Measurements from ENCODE around the gene PRPH.
A peak's percentile ranks its signal among the peaks of the same experiment; 100 is the strongest.

PRPH gene

DNA sequence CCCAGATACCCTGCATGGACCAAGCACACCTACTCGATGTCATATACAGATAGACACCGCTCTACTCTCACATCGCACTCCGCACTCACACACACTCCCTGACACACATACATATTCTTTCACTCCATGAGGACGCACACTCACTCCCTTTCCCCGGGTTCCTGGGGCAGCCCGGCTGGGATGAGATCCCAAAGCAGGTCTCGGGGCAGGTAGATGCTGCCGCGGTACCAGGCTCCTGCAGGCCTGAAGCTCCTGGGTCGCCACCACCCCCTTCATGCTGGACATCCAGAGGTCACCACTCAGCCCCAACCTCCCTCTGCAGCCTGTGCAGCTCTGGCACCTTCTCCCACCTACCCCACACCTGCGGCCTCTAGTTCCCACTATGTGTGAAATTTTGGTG is 39.7 kb downstream of the PRPH start:
- DNase-seq: no peak

DNA sequence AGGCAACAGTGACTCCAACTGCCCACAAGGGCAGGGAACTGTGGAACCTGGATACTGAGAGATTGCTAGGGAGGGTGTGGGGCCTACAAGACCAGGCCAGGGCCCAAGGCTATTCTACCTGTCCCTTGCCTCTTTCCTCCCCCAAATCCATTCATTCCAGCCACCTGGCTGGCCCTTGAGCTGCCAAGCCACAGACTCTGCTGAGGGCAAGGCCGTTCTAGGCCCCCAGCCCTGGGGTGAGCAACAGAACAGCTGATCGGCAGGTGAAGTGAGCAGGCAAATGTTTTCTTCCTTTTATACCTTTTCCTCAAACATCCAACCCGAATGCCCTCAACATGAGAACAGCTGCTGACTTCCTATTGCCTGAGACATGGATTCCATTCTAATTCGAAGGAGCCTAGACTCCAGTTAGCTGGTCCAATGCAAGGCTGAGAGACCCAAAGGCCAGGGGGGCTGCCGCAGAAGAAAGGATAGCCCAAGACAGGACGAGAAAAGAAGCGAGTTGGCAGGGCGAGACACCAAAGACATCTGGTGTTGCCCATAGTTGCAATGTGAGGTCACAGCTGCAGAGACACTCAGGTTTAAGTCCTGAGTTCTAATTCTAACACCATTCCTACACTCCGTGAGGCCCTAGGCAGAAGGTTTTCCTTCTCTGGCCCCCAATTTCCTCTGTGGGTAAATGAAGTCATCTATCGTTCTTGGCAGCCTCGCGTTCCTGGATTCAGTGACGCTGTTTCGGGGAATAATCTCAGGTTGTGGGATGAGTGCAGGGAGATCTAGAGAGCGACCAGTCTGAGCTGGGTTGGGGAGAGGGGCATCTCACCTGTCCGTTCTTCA is 40.4 kb downstream of the PRPH start:
- no peak for DNase-seq

GRCh38 chr12:49335955-49336644 is 41.2 kb downstream of the PRPH start:
- no peak for DNase-seq

DNA sequence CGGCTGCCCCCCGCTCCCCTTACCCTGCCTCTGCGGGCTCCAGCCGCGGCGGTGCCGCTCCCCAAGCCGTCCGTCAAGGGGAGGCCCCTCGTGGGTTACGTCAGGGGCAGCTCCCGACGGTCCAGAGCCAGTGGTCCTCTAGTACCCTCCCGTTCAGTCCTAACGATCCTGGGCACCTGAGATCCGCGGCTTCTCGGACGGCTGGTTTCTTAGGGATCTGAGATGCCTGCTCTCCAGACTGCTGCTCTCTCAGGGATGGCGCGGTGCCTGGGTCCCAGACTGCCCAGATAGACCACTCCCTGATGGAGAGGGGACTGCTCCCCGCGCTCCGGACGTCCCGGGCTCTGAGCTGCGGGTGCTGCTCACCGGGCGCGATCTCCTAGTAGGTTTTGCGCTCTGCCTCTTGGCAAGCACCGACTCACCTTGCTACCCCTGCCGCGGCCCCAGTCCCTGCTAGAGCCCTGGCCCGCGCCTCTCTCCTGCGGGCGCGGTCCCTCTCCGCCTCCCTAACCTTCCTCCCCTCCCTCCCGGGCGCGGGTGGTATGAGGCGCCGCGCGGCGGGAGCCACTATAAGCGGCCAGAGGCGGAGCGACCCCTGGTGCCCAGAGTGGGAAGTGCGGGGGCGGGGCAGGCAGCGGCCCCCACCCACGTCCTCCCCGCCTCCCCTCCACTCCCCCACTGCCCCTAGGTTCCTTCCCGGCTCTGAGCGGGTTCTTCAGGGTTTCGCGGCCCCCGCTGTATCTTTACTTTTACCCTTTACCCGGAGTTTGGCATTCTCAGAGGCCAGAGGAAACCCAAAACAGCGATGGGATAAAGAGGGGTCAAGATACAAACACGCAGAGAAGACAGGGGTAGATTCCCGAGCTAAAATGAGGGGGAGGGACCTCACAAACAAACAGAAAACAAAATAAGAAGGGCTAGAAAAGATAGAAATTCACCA is 42.0 kb downstream of the PRPH start, which contains the start of gene C1QL4:
Gene C1QL4, minus strand, starts transcription at position 544 of the 940 bp plus-strand sequence. CDS start 711 bp downstream, outside the sequence.
- DNase-seq: peak; percentile 83

GRCh38 chr12:49338830-49339463 is 44.0 kb downstream of the PRPH start:
- no peak for DNase-seq

DNA sequence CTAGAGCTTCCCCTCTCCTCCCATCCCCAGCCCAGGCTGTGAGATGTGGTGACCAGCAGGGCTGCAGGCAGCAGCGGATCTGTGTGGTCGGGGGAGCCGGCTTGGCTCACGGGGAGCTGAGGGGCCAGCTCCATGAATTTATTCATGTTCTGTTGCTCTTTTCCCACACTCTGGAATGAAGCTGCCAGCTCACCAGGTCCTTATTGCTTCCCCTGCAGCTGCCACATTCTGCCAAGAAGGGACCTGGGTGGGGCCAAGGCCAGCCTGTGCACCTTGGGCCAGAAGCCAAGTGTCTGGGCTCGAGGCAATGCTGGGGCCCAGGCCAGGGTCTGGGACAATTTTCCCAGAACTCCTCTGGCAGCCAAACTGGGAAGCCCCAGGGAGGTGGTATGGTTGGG is 44.5 kb downstream of the PRPH start:
- DNase-seq: no peak

GRCh38 chr12:49340095-49340870 is 45.3 kb downstream of the PRPH start:
- no peak for DNase-seq

DNA sequence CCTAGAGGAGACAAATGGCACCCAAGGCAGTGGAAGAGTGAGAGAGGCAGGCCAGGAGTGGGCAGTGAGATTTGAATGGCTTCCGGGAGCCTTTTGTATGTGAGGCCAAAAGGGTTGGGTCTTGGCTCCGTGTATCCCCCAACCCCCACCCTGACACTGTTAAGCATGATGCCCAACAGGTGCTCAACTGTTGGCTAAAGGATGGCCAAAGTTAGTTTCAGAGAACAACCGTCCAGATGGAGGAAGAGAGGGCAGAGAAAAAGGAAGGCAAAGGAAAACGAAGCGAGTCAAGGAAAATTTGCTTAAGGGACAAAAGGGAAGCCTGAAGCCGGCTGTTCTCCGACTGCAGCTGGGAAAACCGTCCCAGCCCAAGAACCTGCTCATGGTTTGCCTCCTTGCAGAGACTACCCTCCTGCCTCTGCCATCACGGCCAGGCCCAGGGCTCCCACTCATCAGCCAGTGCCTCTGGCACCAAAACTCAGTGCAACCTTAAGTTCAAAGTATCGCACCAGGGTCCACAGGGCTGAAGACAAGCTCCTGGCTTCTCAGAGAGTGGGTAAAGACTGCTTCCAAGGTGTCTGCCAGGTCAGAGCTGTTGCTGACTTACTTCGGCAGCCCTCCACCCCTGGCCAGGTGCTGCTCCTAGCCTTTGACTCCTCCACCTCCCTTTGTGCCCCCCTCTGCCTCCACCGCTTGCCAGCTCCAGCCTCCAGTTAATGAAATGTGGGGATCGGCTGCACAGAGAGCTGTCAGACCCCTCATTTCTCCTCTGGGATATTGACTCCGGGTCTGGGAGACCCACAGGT is 46.2 kb downstream of the PRPH start:
- DNase-seq: no peak

- DNase-seq: no peak
Observed at GRCh38 chr12:49341777-49342065, 46.8 kb downstream of the PRPH start.

- DNase-seq: peak; percentile 80
Observed at GRCh38 chr12:49342066-49342913, 47.3 kb downstream of the PRPH start.

DNA sequence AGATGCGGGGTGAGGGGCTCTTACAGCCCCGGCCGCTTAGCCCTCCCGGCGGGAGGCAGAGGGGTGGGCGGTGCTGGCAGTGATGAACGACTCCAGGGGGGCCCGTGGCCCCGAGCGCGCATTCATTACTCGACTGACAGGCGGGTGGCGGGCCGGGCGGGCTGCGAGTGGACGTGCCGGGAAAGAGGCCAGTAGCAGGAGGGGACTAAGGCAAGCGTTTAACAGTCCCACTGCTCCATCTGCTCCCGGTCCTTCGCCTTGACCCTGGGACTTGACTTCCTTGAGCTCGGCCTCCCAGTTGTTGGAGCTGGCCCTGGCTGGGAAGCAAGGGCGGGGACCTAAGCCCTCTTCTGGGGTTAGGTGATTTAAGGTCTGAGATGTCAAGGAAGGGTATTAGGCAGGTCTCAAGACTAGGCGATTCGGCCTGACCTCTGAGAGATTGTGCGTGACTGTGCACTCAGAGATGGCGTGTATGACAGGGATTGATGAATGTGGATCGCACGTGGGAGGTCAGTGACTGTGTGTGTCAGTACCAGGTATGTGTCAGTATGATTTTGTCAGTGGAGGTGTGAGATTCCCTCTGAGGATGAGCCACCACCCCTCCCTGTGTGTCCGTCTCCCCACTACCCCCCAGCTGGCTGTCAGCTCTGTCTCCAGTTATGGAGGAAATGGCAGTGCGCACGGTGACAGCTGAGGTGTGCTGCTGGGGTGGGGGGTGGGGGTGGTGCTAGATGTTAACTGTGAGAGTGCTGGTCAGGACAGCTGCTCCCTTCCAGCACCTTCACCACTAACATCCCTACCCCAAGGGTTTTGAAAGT is 48.2 kb downstream of the PRPH start:
- DNase-seq: no peak

- DNase-seq: no peak
Observed at GRCh38 chr12:49344486-49345050, 49.6 kb downstream of the PRPH start.

DNA sequence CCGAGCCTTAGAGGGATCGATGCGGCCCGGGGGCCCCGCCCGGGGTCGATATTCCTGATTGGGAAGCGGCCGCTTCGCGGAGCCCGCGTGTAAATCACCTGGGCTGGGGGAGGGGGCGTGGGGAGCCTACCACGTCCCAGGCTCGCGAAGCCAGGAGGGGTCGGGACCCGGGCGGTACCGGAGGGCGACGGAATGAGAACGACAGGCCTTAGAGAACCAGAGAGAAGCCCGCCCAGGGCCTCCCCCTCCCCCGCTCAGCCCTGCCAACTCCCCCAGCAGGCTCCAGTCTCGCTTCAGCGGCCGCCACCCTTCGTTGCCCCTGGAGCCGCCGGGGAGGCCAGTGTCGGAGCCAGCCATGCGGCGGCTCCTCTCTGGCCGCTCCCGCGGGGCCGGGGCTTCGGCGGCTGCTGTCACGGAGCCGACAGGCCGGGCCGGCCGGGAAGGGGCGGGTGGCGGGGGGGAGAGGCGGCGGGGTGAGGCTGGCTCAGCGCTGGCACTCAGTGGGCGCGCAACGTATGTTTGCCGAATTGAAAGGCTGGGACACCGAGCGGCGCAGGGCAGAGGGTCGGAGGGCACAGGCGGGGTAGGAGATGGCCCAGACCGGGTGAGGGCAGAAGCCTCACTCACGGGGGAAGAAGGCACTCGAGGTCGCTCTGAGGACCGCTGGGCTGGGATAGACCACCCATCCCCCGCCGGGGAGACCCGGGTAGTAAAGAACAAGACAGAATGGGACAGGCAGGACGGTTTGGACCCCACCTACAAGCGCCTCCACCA is 50.3 kb downstream of the PRPH start:
- DNase-seq: no peak

- no peak for DNase-seq
Observed at GRCh38 chr12:49345825-49346658, 51.1 kb downstream of the PRPH start.

DNA sequence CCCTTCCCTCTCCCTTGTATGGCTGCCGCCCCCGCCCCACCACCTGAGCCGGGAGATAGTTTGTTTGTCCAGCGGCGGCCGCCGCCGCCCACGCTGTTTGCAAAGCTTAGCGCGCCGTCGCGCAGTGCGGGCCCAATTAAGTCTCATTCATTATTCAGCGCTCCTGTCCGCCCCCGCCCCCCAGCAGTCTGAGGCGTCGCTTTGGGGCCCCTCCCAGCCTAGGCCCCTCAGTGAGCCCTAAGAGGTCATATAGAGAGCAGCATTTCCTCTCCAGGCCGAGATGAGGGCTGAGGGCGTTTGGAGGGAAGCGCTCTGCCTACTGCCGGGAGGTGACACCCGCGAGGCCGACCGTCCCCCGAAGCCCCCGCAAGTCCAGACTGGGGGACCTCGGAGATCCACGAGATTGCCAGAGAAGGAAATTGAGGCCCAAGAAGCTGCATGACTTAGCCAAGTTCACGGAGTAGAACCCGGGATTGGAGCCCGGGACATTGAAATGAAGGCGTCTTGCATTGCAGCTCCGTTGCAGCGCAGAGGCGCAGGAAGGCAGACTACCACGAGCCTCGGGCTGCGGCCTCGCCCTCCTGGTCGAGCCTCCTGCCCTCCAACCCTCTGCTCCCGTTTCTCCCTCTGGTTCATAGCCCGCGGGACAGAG is 51.8 kb downstream of the PRPH start, which contains the start of gene DNAJC22:
Gene DNAJC22, plus strand, starts transcription at position 230 of the 652 bp plus-strand sequence. CDS start 1,985 bp downstream, outside the sequence.
- no peak for DNase-seq
